GM19193 (cell line): ENCODE results near the gene STON2.

Source experiments
- POLR2A ChIP-seq: IDR thresholded peaks from 4 replicates; pipeline ENCODE4 v1.6.1; 2011; ENCODE audit not compliant: insufficient read depth, insufficient read length; ENCODE audit errors: extremely low read depth

The STON2 gene

GRCh38 chr14:81367563-81367962 is 32.6 kb downstream of the STON2 start:
- TF ChIP-seq POLR2A: no peak

GRCh38 chr14:81366884-81367283 is 33.2 kb downstream of the STON2 start:
- no peak for TF ChIP-seq POLR2A

GRCh38 chr14:81366214-81366613 is 33.9 kb downstream of the STON2 start:
- TF ChIP-seq POLR2A: no peak

- TF ChIP-seq POLR2A: no peak
Observed at GRCh38 chr14:81363746-81364378, 36.3 kb downstream of the STON2 start.

GRCh38 chr14:81353691-81354323 is 46.3 kb downstream of the STON2 start:
- TF ChIP-seq POLR2A: no peak

GRCh38 chr14:81352413-81352812 is 47.7 kb downstream of the STON2 start:
- no peak for TF ChIP-seq POLR2A

GRCh38 chr14:81351205-81351604 is 48.9 kb downstream of the STON2 start:
- TF ChIP-seq POLR2A: no peak

GRCh38 chr14:81350344-81351130 is 49.6 kb downstream of the STON2 start:
- no peak for TF ChIP-seq POLR2A

GRCh38 chr14:81348061-81348460 is 52.1 kb downstream of the STON2 start:
- TF ChIP-seq POLR2A: no peak

- no peak for TF ChIP-seq POLR2A
Observed at GRCh38 chr14:81345781-81346180, 54.3 kb downstream of the STON2 start.

GRCh38 chr14:81344481-81345160 is 55.5 kb downstream of the STON2 start:
- TF ChIP-seq POLR2A: no peak

- no peak for TF ChIP-seq POLR2A
Observed at GRCh38 chr14:81343701-81344100, 56.4 kb downstream of the STON2 start.

GRCh38 chr14:81342850-81343580 is 57.1 kb downstream of the STON2 start:
- no peak for TF ChIP-seq POLR2A

- no peak for TF ChIP-seq POLR2A
Observed at GRCh38 chr14:81341781-81342180, 58.3 kb downstream of the STON2 start.

GRCh38 chr14:81341370-81341769 is 58.8 kb downstream of the STON2 start:
- no peak for TF ChIP-seq POLR2A
